Fibroblast of skin of scalp (primary cell): Measurements from ENCODE around the gene EVL.

Experiments used
- DNase-seq: peaks from one replicate; pipeline ENCODE4 v3.0.0-alpha.2; 2013

Gene EVL

DNA sequence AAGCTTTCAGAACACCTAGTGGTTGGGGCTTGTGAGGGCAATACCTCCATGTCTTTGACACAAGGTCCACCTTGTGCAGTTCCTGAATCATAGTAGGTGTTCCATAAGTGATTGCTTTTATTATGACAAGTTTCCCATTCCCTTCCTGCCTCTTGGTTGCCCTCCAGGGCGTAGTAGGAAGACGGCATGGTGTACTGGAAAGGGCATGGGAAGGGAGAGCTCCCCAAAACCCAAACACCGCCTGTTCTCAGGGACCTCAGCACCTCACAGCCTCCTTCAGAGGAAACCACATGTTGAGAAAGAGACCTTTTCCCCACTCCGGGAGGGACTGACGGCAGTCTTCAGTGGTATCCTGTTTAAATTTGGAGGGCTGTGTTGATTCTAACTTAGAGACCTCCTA is 21.1 kb downstream of the EVL start:
- DNase-seq: no peak

DNA sequence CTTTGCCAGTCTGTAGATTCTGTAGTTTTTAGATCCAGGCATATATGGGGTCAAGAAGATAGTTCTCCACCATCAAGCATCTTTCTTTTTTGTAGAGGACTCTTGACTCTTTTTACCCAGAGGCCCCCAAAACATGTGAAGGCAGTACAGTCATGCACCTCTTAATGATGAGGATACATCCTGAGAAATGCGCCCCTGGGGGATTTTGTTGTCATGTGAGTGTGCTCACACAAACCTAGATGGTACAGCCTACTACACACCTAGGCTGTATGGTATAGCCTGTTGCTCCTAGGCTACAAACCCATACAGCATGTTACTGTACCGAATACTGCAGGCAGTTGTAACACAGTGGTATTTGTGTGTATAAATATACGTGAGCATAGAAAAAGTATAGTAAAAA is 23.0 kb downstream of the EVL start:
- DNase-seq: no peak

DNA sequence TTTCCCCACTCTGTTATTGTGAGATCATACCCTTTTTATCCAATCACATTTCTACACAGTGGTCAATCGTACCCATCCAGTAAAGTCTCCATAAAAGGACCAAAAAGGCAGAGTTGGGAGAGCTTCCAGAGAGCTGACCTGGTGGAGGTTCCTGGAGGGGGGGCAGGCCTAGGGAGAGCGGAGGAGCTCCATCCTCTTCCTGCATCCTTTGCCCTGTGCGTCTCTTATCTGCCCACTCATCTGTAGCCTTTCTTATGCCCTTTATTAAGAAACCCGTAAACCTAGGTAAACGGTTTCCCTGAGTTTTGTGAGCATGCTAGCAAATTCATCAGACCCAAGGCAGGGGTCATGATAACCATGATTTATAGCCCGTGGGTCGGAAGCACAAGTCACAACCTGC is 26.2 kb downstream of the EVL start:
- no peak for DNase-seq

DNA sequence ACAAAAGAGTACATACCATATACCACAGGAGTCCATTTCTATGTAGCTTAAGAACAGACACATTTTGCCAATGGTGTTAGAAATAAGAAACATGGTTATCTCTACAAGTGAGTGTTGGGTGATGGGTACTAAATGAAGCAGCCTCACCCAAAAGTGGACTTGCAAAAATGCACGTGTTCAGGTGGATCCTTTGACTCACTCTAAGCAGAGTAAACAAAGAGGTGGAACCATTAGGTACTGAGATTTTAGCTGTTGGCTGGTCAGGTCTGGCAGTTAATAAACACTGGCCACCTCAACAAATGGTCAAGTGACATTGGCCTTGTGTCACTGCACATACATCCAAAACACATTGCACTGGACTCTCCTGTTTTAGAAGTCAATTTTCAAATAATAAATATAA is 27.6 kb downstream of the EVL start:
- no peak for DNase-seq

DNA sequence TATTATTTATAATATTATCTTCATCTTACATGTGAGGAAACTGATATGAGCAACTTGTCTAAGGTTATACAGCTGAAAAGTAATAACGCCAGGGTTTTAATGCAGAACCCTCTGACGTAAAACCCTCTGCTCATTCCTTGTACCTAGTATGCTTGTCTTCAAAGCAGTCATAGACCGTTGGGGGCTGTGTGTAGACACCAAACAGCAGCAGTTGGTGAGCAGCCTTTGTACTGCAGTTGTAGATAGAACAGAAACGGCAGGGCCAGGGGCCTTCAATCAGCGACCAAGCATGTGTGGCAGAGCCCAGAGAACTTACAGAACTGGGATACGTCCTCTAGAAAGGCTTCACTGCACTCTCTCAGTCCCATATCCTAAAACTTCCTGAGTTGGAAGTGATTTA is 28.1 kb downstream of the EVL start:
- no peak for DNase-seq

DNA sequence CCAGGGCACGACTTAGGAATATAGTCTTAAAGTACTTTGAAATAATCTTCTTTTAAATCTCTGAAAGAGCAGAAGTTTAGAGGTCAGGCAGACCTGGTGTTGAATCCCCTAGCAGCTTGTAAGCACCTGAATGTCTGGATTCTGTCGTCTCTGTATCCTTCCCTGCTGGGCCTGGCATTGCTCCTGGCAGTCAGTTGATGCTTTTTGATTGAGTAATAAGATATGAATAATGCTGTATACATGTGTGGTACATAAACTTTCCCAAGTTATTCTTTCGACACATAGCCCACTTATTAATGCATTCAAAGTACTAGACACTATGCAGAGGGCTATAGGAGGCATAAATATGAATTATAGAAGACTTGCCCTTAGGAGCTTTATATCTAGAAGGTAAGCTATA is 31.4 kb downstream of the EVL start:
- DNase-seq: peak; percentile 82

DNA sequence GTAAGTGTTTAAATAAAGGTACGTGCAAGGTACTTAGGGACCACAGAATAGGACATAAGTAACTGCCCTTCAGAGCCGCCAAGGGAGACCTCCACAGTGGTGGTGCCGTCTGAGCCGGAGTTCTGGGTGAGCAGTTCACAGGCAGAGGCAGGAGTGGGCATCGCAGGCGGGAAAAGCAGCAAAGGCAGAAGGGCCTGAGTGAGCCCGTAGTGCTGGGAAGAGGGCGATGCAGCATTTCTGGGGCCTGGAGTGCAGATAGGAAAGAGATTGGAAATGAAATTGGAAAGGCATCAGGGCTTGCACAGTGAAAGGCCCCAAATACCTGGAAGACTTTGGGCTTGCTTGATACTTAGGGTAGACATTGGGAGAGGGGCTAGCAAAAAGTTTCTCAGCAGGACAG is 32.9 kb downstream of the EVL start:
- no peak for DNase-seq

DNA sequence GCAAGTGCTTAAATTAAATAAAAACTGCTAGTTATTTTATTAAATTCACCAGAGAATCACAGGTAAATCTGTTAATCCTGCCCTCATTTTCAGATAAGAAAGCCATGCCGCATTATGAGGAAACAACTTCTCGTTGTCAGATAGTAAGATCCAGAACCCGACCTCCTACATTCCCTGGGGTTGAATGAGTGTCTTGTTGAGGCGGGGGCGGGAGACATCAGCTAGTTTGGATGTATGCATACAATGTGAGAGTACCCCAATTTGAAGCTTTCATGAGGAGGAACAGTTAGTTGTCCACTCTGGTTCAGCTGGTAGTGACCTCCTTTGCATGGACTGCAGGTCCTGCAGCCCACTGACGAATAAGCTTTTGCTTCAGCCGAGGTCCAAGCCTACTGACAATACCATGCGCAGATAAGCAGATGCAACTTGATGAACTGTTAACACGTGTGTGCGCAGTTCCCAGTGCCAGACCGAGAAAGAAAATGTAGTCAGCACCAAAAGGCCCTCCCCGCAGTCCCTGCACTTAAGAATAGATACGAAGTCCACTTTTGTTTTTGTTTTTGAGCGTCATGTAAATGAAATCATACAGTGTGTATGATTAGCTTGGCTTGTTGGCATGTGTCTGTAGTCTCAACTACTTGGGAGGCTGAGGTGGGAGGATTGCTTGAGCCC is 34.9 kb downstream of the EVL start:
- DNase-seq: no peak

DNA sequence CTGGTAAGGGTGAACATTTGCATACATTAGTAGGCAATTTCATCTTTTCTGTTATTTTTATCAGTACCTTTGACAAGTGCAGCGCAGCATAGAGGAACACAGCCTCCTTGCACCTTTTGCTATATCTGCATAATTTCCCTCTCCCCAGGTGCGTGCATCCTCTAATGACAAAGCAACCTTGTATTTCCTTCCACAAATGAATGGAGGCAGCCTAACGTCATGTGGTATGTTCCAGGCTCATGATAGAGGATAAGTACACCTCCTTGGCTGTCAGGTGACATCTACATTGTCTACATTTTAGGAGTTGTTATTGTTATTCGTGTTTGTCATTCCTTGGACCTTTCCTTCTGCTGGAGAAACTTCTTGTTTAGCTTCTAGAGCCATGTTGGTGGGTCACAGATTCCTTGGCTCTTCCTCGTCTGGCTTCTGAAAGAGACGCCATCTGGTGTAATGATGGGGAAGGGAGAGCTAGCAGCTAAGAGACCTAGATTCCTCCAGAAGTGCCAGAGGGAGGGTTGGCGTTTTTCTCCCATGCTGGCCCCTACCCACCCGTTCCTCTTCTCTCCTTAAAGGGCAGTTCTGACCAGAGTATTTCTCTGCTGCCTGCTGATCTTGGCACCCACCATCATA is 37.0 kb downstream of the EVL start:
- no peak for DNase-seq

DNA sequence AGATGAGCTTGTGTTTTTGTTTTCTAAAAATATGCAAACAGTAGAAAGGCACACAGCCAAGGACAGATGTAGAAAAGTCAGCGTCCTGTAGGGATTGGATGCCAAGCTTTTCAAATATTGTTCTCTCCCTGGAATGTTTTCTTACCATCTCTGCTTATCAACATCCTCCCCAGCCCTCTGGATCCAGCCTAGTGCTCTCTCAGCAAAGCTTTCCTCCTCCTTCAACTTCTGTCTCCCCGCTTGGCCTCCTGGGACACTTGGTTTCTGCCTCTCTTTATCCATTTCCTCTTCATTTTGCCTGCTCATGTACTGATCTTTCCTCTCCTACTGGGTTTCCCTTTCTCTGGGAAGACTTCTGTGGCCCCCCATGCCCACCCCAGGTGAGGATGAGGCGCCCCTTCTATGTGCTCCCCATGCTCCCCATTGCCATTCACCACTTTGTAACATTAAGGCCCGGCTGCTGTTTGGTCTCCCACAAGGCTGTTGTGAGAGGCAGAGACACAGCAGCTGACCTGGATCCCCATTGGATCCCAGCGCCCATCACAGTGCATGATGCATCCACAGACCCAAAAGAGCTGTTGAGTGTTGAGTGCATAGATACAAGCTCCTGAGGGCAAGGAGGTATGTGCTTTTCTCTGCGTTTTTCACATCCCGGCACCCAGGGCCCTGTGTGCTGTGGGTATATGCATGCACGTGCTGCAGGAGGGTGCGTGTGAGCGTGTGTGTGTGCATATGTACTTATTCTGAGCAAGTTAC is 38.2 kb downstream of the EVL start:
- peak; percentile 76 for DNase-seq

DNA sequence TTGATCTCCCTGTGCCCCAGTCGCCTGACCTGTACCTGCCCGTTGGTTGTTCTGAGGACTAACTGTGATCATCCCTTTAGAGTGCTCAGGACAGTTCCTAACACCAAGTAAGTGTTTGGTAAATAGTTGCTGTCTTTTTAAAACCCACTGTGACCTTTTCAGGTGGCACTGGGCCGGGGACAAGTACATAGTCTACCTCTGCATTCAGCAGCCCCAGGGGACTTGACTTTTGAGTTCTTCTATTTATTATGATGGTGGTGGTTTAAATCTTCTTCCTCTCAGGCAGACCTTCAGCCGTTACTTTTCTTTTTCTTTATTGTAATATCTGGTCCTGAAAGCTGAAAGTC is 38.8 kb downstream of the EVL start:
- no peak for DNase-seq

DNA sequence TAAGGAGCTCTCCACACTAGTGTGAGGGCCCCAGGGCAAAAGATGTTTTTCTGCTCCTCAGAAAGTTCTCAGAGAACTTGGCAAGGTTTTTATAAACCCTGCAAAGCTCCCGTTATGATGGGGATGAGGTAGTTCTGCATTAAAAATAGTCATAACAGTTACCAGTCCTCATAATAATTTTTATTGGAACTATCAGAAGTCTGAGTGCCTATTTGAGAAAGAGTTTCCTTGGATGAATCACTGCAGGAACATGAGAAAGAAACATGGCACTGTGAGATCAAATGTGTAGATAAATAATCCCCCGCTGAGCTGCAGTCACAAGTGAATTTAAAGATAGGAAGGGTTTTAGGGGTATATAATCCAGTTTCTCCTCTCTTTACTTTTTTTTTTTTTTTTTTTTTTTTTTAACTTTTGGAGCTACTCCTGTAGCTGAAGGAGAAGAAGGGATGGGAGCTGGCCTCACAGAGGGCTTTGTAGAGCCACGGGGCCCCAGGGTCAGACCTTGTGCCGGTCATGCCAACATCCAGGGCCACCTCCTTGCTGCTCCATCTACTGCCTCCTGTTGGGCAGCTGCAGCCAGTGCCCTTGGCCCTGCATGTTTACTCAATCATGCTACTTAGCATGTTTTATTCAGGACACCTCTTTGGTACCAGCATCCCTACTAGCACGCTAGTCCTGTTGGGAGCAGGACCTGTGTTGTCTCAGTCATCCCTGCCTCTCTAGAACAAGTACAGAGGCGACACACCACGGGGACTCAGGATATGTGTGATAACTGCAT is 39.5 kb downstream of the EVL start:
- peak; percentile 85 for DNase-seq

DNA sequence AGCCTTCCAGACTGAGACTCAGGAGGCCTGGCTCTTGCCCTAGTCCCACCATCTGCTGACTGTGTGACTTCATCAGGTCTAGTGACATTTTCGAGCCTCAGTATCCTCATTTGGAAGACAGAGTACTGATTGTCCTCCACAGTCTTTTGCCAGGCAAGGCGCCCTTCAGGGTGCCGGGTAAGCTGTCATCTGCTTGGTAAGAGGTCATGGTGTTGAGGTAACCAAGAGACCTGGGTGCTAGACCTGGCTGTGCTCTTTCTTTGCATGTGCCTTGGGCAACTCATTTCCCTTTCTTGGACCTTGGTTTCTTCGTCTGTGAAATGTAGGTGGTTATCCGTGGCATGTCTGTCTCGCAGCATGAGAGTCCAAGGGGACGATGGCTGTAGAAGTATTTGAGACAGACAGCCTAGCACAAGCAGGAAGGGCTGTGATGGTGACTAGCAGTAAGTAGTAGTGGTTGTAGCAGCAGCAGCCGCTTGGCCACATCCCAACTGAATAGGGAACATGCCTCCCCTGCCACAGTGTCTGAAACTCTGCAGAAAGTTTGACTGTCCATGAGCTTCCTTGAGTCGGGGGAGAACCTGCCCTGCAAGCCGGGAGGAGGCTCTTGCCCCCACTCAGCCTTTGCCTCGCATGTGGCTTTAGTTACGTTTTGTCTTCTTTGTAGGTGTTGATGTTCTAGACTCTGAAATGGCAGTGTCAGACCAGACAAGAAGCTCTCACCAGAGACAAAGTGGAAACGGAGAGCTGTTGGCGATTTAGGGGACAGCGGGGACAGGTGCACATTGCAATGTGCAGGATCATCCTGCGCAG is 40.3 kb downstream of the EVL start:
- DNase-seq: no peak

DNA sequence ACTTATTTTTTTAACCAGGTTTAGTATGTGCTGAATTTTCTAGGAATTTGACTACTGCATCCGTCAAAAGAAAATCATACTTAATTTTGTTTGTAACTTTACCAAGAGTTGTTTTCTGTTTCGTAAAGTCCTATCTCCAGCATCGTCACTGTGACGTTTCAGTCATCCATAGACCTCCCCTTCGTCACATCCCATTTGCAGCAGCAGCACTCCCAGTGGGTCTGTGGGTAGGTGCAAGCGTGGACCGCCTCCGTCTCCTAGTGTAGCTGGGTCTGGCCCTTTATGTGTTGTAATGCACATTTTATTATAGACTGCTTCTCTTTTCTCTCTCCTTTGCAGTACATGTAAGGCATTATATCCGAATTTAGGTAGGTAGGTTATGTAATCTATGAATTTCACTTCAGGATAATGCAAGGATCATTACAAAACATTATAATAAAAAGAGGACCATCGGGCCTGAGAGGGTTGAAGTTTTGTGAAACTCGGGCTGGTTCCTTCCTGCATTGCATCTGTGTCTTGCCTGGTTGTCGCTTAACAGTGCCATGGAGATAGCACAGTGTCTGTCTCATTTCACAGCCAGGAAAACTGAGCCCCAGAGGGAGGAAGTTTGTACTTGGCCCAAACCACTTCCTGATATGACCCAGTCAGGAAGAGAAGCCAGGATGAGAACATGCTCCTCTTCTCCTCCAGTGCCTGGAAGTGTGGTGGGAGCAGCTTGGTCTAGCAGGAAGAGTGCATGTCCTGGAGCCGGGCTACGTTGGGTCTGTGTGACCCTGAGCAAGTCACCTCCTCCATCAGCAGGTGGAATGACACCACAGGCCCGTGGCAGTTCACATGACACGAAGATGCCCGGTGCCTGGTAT is 41.3 kb downstream of the EVL start:
- DNase-seq: no peak

DNA sequence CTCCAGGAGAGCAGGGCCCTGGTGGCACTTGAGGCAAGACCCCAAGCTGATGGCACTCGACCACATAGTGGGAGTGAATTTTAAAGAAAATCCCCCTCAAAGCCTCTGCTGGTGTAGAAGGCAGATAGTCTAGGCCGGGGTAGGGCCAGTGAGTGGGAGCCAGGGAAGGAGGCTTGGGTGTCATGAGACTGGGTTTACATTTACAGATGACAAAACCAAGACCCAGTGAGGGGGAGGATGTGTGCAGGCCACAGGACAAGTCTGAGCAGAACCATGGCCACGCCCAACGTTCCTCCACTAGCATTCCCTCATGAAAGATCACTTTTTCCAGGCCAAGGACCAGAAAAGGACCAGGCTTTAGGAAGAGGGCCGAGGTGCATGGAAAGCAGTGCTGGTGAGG is 42.0 kb downstream of the EVL start:
- DNase-seq: no peak

DNA sequence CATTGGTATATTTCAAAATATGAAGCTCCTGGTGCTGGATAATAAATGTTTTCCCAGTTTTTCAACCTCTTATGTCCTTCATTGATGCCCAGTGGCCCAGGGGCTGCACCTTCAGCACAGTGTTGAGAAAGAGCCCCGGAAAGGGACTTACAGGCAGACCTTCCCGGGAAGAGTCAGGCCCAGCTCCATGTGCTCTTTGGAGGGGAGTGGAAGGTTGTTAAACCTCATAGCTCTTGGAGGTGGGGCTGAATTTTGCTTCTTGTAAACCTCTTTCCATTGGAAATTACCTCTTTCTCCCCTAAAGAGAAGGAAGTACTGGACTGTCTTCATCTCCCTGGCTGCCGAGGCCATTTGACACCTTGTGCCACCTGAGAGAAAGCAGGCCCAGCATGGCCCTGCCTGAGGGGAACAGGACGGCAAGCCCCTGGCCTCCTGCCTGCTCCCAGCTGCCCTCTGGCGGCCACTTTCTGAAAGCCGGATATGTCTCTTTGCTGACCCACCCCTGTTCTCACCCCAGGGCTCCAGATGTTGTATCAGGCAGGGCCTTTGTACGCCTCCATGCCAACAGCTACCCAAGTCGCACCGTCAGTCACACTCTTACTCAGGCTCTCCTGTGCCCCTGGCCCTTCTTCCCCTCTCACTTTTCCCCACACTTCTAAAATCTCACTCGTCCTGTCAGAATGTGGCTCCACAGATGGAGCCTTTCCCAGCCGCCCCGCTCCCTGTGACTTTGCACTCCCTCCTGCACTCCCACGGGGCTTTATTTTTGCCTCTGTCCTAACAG is 43.0 kb downstream of the EVL start:
- peak; percentile 69 for DNase-seq

DNA sequence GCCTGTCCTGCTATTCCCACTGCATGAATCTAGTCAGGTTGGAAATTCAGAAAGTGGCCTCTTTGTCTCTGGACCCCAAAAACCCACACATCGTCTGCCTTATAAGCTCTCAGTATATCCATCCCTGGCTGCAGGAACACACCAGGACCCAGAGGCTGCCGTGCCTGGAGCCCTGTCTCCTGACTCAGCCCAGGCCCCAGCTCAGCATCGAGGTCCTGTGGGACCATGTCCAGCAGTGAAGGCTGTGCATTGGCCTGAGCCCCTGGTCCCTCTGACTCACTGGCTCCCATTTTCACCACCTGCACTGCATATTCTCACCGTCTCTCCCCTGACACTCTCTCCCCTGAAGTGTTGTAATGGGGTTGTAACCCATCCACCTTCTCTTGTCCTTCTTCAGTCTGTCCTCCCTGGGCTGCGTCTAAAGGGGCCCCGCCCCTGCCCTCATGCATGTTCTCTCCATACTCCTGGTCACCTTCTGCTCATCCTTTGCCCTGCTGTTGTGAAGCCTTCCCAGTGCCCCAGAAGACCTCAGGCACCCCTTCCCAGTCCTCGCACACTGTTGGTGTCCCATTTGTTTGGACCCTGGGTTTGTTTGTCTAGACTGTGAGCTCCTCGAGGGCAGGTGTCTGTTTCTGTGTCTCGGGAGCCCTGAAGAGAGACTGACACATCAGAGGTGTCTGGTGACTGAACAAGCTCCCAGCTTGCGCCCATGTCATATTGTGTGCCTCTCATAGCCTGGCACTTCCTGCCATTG is 43.8 kb downstream of the EVL start:
- peak; percentile 27 for DNase-seq

DNA sequence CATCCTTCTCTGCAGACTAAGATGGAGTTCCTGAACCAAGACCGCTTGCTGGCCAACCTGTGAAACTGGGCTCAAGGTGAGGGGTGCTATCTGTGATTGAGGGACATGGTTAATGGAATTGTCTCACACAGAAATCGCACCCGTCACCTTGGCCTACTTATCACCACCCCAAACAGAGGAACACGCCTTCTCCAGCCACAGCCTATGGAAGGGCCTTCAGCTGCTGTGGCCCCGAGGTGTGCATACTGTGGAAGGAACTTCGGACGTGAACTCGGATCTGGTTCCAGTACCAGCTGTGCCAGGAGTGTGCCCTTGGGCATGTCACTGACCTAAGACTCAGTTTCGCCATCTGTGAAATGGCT is 44.4 kb downstream of the EVL start:
- no peak for DNase-seq

DNA sequence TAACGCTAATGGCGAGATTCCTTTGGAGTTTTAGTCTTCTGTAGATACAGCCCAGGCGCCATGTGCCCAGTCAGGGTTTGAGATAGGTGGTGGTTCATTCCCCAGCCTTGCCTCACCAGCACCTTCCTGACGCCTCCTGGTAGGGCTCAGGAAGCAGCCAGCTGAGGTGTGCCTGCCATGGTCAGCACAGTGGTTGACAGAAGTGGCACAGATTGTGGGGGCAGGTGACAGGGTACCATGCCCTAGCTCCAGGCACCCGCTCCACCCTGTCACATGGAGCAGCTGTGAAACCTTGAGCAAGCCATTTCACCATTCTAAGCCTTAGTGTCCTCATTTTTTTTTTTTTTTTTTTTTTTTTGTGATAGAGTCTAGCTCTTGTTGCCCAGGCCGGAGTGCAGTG is 45.6 kb downstream of the EVL start:
- no peak for DNase-seq
